Endothelial cell of umbilical vein (primary cell): ENCODE measurements around the gene KLF13. TPM values are rescaled to one million over a fixed set of nuclear protein-coding genes. Genes with fewer than 3 reads are reported as not detected.

Experiments
- BruUV-seq: library from RNA; stranded (reverse); fragments of 400-500 nt; replicated peaks from 2 replicates; lab custom pipeline; 2021; lab: Mats Ljungman, UMichigan
- CTCF ChIA-PET: fragments of 300-600, 350-600 bp; sonication (Branson Sonifier 250); formaldehyde crosslinking; loops from one replicate; lab custom pipeline; 2021; ENCODE audit warnings: antibody characterized with exemption, inconsistent platforms; lab: Charles Lee
- POLR2A ChIA-PET: fragments of 300-600, 350-600 bp; sonication (Branson Sonifier 250); formaldehyde crosslinking; loops from one replicate; lab custom pipeline; 2021; ENCODE audit warnings: antibody characterized with exemption, inconsistent platforms; lab: Charles Lee
- DNase-seq: peaks from one replicate; pipeline ENCODE4 v3.0.0-alpha.2; 2011; ENCODE audit warnings: low read depth, low spot score
- FAIRE-seq: peaks from 2 replicates; lab custom pipeline; 2011; peaks lifted over from hg19 to GRCh38; lab: Jason Lieb, UNC
- H2AFZ ChIP-seq: 2 replicates; pipeline ENCODE4 v1.6.0; 2012; ENCODE audit warnings: low read depth, low read length, control low read depth, inconsistent platforms
- H3K27ac ChIP-seq: 2 replicates; pipeline ENCODE4 v1.5.1; 2011; ENCODE audit warnings: low read depth, mild to moderate bottlenecking, control low read depth, low read length, moderate library complexity; ENCODE audit not compliant: insufficient read depth
- H3K27me3 ChIP-seq, 2 experiments: 2 replicates each; pipeline versions ENCODE4 v1.6.0 to v1.6.1; 2011; ENCODE audit warnings: low read length in 2 of 2, mixed read lengths in 1 of 2; ENCODE audit not compliant: control insufficient read depth in 2 of 2, insufficient read depth in 2 of 2
- H3K36me3 ChIP-seq, 2 experiments: 2 replicates in 1 of 2; 3 replicates in 1 of 2; pipeline ENCODE4 v1.5.1; 2011; ENCODE audit warnings: low read length in 2 of 2, mild to moderate bottlenecking in 1 of 2, moderate library complexity in 1 of 2; ENCODE audit not compliant: control insufficient read depth in 2 of 2, insufficient read depth in 2 of 2; ENCODE audit errors: extremely low read depth in 1 of 2
- H3K4me1 ChIP-seq: 3 replicates; pipeline ENCODE4 v1.5.1; 2011; ENCODE audit warnings: mild to moderate bottlenecking, low read length; ENCODE audit not compliant: control insufficient read depth, insufficient read depth; ENCODE audit errors: extremely low read depth
- H3K4me2 ChIP-seq: 2 replicates; pipeline ENCODE4 v1.6.1; 2011; ENCODE audit warnings: low read length, control low read depth, mixed read lengths; ENCODE audit not compliant: insufficient read depth
- H3K4me3 ChIP-seq, 3 experiments: fragments of 200-600 bp in 1 of 3; sonication (generic), shearing (Covaris generic) in 1 of 3; replicated peaks in 1 of 3; 2 replicates each; pipeline ENCODE4 v1.5.1; 2011 to 2016; ENCODE audit warnings: control low read depth in 3 of 3, low read length in 3 of 3, mild to moderate bottlenecking in 2 of 3, inconsistent platforms in 1 of 3, low read depth in 1 of 3, moderate library complexity in 1 of 3; ENCODE audit not compliant: insufficient read depth in 1 of 3
- H3K79me2 ChIP-seq: 2 replicates; pipeline ENCODE4 v1.6.0; 2012; ENCODE audit warnings: low read length, inconsistent platforms; ENCODE audit not compliant: control insufficient read depth, insufficient read depth
- H3K9ac ChIP-seq: replicated peaks from 2 replicates; pipeline ENCODE3; 2011; ENCODE audit warnings: low read length, control low read depth; ENCODE audit not compliant: insufficient read depth; ENCODE audit errors: extremely low read depth
- H3K9me1 ChIP-seq: replicated peaks from 3 replicates; pipeline ENCODE4 v1.6.0; 2011; ENCODE audit warnings: mild to moderate bottlenecking, low read length; ENCODE audit not compliant: control insufficient read depth, insufficient read depth; ENCODE audit errors: extremely low read depth
- H3K9me3 ChIP-seq: replicated peaks from 2 replicates; pipeline ENCODE4 v1.5.1; 2012; ENCODE audit warnings: low read length, inconsistent platforms; ENCODE audit not compliant: control insufficient read depth, insufficient read depth
- H4K20me1 ChIP-seq: replicated peaks from 2 replicates; pipeline ENCODE3; 2011; ENCODE audit warnings: mild to moderate bottlenecking, low read length; ENCODE audit not compliant: control insufficient read depth, insufficient read depth; ENCODE audit errors: extremely low read depth
- EZH2 ChIP-seq: IDR thresholded peaks from 2 replicates; pipeline ENCODE4 v1.6.1; 2012; ENCODE audit warnings: borderline replicate concordance, low read depth, mild to moderate bottlenecking, moderate library complexity, low read length, inconsistent platforms; ENCODE audit not compliant: severe bottlenecking
- FOS ChIP-seq: IDR thresholded peaks from 2 replicates; pipeline ENCODE4 v1.6.1; 2011; ENCODE audit warnings: mild to moderate bottlenecking, low read length, moderate library complexity, borderline replicate concordance; ENCODE audit not compliant: insufficient read depth
- GATA2 ChIP-seq: IDR thresholded peaks from 2 replicates; pipeline ENCODE4 v1.7.0; 2011; ENCODE audit warnings: low read depth, mild to moderate bottlenecking, moderate library complexity, mixed read lengths, low read length; ENCODE audit not compliant: insufficient read length, insufficient read depth
- JUN ChIP-seq: IDR thresholded peaks from 2 replicates; pipeline ENCODE4 v1.6.1; 2011; ENCODE audit warnings: borderline replicate concordance, low read depth; ENCODE audit not compliant: insufficient read length, insufficient read depth
- MYC ChIP-seq: IDR thresholded peaks from one replicate; pipeline ENCODE4 v1.6.1; 2011; ENCODE audit warnings: mild to moderate bottlenecking, low read depth, low read length
- POLR2A ChIP-seq: IDR thresholded peaks from 2 replicates; pipeline ENCODE4 v1.6.1; 2012; ENCODE audit warnings: low read depth, mild to moderate bottlenecking, control low read depth, low read length
- POLR2AphosphoS5 ChIP-seq: IDR thresholded peaks from 2 replicates; pipeline ENCODE4 v1.6.1; 2012; ENCODE audit warnings: low read depth, mild to moderate bottlenecking, control low read depth, low read length, moderate library complexity; ENCODE audit not compliant: insufficient read depth
- dilution Hi-C: fragments of 300-500 bp; cut with MboI; formaldehyde crosslinking; loops from one replicate; pipeline ENCODE4 v1.15.0; 2019; ENCODE audit warnings: low sequenced_read_pairs; ENCODE audit not compliant: extremely low pct_ligation_motif_present
- intact Hi-C: fragments of 100-400 bp; cut with micrococcal nuclease; formaldehyde crosslinking; loops from one replicate; pipeline ENCODE4 v1.10.0; 2022
- polyA plus RNA-seq, 4 experiments: library from polyadenylated mRNA; depleted of rRNA in 3 of 4; stranded (reverse) in 3 of 4; unstranded in 1 of 4; fragments of >200 nt; gene quantifications; 2 replicates each; pipeline versions ENCODE4 v1.2.1 to v1.2.3, GENCODE V29; 2011 to 2012; ENCODE audit warnings: missing spikeins in 1 of 4
- total RNA-seq: library from RNA; stranded (reverse); gene quantifications from 2 replicates; pipeline ENCODE4 v1.2.3, GENCODE V29; 2021
- TF ChIP-seq, protein P1 (sequence below), 2 donors: IDR thresholded peaks; 1 replicate in 1 of 2; 2 replicates in 1 of 2; pipeline ENCODE4 v1.5.1; 2011; ENCODE audit warnings: low read length in 2 of 2, mild to moderate bottlenecking in 2 of 2, moderate library complexity in 2 of 2, control low read depth in 1 of 2, inconsistent platforms in 1 of 2, low read depth in 1 of 2; ENCODE audit not compliant: insufficient read depth in 1 of 2; ENCODE audit errors: extremely low read depth in 1 of 2
- TF ChIP-seq, protein P2 (sequence below): IDR thresholded peaks from 2 replicates; pipeline ENCODE4 v1.6.1; 2011; ENCODE audit not compliant: insufficient read depth, insufficient read length

KLF13 gene
- total and polyA plus RNA-seq, 2 donors (not counting 3 experiments of a cell fraction or from before 2014, with no cell fraction given): 10.1 to 31.9 TPM

DNA sequence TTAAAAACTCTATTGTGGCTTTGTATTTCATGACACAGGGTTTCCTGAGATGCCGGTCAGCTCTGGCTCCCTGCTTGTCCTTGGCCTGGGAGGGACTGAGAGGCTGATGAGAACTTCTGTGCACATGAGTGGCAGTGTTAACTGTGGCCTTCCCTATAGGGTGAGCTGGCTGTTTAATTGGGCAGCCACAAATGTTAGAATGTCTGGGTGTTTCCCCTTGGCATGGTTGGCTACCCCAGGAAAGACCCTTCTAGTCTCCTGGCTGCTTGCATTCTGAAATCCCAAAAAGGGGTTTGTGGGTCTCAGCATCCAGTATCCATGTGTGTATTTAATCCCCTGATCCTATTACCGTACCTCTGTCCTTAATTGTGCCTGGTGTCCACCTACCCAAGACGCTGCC, 3.0 kb upstream of the KLF13 start:
- Histone ChIP-seq H4K20me1 (no peaks in the 10 kb centered on the region), H3K27me3 (peaks cover 1 to 2% of the 10 kb centered on the region in 2 experiments), H3K36me3 (no peaks in the 10 kb centered on the region), H3K27ac (no peak overlapping the region), H3K9ac (no peak overlapping the region), H3K4me2 (no peak overlapping the region), H3K4me3 (no peak overlapping the region), H3K9me3 (no peaks in the 10 kb centered on the region), H3K4me1 (peaks cover 5% of the 10 kb centered on the region), H3K79me2 (no peaks in the 10 kb centered on the region), H2AFZ (no peak overlapping the region), H3K9me1 (no peaks in the 10 kb centered on the region)
- intact Hi-C loops: loop anchor here (10.0 kb wide), 1 partner anchor 541 kb away; no protein-coding TSS in a partner anchor
- TF ChIP-seq JUN (no peak), POLR2A (no peak), POLR2AphosphoS5 (no peak), EZH2 (no peak), MYC (no peak), GATA2 (no peak), FOS (no peak)
- TF ChIP-seq, protein P1, sequence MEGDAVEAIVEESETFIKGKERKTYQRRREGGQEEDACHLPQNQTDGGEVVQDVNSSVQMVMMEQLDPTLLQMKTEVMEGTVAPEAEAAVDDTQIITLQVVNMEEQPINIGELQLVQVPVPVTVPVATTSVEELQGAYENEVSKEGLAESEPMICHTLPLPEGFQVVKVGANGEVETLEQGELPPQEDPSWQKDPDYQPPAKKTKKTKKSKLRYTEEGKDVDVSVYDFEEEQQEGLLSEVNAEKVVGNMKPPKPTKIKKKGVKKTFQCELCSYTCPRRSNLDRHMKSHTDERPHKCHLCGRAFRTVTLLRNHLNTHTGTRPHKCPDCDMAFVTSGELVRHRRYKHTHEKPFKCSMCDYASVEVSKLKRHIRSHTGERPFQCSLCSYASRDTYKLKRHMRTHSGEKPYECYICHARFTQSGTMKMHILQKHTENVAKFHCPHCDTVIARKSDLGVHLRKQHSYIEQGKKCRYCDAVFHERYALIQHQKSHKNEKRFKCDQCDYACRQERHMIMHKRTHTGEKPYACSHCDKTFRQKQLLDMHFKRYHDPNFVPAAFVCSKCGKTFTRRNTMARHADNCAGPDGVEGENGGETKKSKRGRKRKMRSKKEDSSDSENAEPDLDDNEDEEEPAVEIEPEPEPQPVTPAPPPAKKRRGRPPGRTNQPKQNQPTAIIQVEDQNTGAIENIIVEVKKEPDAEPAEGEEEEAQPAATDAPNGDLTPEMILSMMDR (IDR thresholded peaks at IDR 0.05; ENCODE audit: extremely low read depth in 1 of 2, insufficient read depth in 1 of 2, low read depth in 1 of 2, low read length in 2 of 2): no peak
- TF ChIP-seq, protein P2, sequence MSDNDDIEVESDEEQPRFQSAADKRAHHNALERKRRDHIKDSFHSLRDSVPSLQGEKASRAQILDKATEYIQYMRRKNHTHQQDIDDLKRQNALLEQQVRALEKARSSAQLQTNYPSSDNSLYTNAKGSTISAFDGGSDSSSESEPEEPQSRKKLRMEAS: no peak
- dilution Hi-C loops: loop anchor here (25.0 kb wide), 1 partner anchor 111 kb away; no protein-coding TSS in a partner anchor
- ChIA-PET POLR2A (interaction anchor here (0.6 kb wide), 1 partner anchor 133 kb away, joined by 4 read pairs; no protein-coding TSS in a partner anchor), CTCF (interaction anchor here (1.0 to 4.6 kb wide), 4 partner anchors 19 to 167 kb away, joined by 3 to 34 read pairs (median 3); no protein-coding TSS in a partner anchor)
- FAIRE-seq (no peak), DNase-seq (no peak)
- no TSS peak for BruUV-seq
